ENCODE data around the gene SMC6. TPM values are rescaled to one million over a fixed set of nuclear protein-coding genes. Genes with fewer than 3 reads are reported as not detected.

SMC6 gene
- total RNA-seq, 6 experiments from 2014 or later = 8.1 to 14.4 (median 10.2) TPM

- intact Hi-C loops (cut with DNase I) = no loop called here
- H3K9me3 ChIP-seq = no peaks in the 10 kb centered on the region
- ATAC-seq = no peak
- no peak overlapping the region for H3K4me3 ChIP-seq
- TF ChIP-seq POLR2A (IDR thresholded peaks at IDR 0.05) (no peak), CTCF (IDR thresholded peaks at IDR 0.05) (no peak)
- no peak for DNase-seq
- peaks cover 0 to 22% (median 9%) of the 10 kb centered on the region in 4 donors for H3K4me1 ChIP-seq
- no peaks in the 10 kb centered on the region for H3K27me3 ChIP-seq
- 41% methylated on average over 2 of the region's 2 CpGs for WGBS (ENCODE audit: insufficient coverage, low coverage, low lambda C conversion rate, missing lambda C conversion rate)
- no peak overlapping the region for H3K27ac ChIP-seq
- H3K36me3 ChIP-seq = peaks cover 0 to 4% (median 0%) of the 10 kb centered on the region in 4 donors
These were observed 3.7 kb downstream of the SMC6 start for GRCh38 chr2:17749753-17750438.

GRCh38 chr2:17748745-17749144 is 4.9 kb downstream of the SMC6 start:
- intact Hi-C loops (cut with DNase I) = no loop called here
- H3K36me3 ChIP-seq = peaks cover 0 to 10% (median 0%) of the 10 kb centered on the region in 4 donors
- H3K4me3 ChIP-seq = no peak overlapping the region
- ATAC-seq = no peak
- H3K27ac ChIP-seq = no peak overlapping the region
- TF ChIP-seq POLR2A (IDR thresholded peaks at IDR 0.05) = no peak
- no peak for TF ChIP-seq CTCF (IDR thresholded peaks at IDR 0.05)
- no peaks in the 10 kb centered on the region for H3K9me3 ChIP-seq
- H3K4me1 ChIP-seq = peaks cover 0 to 17% (median 6%) of the 10 kb centered on the region in 4 donors
- no peak for DNase-seq
- WGBS (ENCODE audit: insufficient coverage, low coverage, low lambda C conversion rate, missing lambda C conversion rate) = 84% methylated on average over 6 of the region's 6 CpGs
- no peaks in the 10 kb centered on the region for H3K27me3 ChIP-seq

GRCh38 chr2:17747684-17748452 is 5.7 kb downstream of the SMC6 start:
- H3K36me3 ChIP-seq = peaks cover 0 to 10% (median 0%) of the 10 kb centered on the region in 4 donors

GRCh38 chr2:17740203-17740602 is 13.4 kb downstream of the SMC6 start:
- DNase-seq (peak in 1 of 3 donors; percentile 48), ATAC-seq (peak in 1 of 4 donors; percentile 81)
- no peaks in the 10 kb centered on the region for H3K9me3 ChIP-seq
- H3K27me3 ChIP-seq = no peaks in the 10 kb centered on the region
- H3K4me1 ChIP-seq = no peaks in the 10 kb centered on the region
- intact Hi-C loops (cut with DNase I) = no loop called here
- no peak overlapping the region for H3K4me3 ChIP-seq
- no peak for TF ChIP-seq POLR2A (IDR thresholded peaks at IDR 0.05)
- no peak for TF ChIP-seq CTCF (IDR thresholded peaks at IDR 0.05)
- no peak overlapping the region for H3K27ac ChIP-seq
- 94% methylated on average over 2 of the region's 2 CpGs for WGBS (ENCODE audit: insufficient coverage, low coverage, low lambda C conversion rate, missing lambda C conversion rate)
- peaks cover 0 to 24% (median 5%) of the 10 kb centered on the region in 4 donors for H3K36me3 ChIP-seq

More at GRCh38 chr2:17747684-17748452, 5.7 kb downstream of the SMC6 start:
- intact Hi-C loops (cut with DNase I) = no loop called here
- Histone ChIP-seq H3K9me3 (no peaks in the 10 kb centered on the region), H3K4me3 (no peak overlapping the region), H3K27ac (no peak overlapping the region), H3K4me1 (peaks cover 0 to 17% (median 6%) of the 10 kb centered on the region in 4 donors), H3K27me3 (no peaks in the 10 kb centered on the region)
- no peak for ATAC-seq
- 93% methylated on average over 4 of the region's 4 CpGs for WGBS (ENCODE audit: insufficient coverage, low coverage, low lambda C conversion rate, missing lambda C conversion rate)
- DNase-seq = no peak
- TF ChIP-seq CTCF (IDR thresholded peaks at IDR 0.05) = no peak
- TF ChIP-seq POLR2A (IDR thresholded peaks at IDR 0.05) = no peak
